ENCODE measurements around the gene PHKG2.

DNA sequence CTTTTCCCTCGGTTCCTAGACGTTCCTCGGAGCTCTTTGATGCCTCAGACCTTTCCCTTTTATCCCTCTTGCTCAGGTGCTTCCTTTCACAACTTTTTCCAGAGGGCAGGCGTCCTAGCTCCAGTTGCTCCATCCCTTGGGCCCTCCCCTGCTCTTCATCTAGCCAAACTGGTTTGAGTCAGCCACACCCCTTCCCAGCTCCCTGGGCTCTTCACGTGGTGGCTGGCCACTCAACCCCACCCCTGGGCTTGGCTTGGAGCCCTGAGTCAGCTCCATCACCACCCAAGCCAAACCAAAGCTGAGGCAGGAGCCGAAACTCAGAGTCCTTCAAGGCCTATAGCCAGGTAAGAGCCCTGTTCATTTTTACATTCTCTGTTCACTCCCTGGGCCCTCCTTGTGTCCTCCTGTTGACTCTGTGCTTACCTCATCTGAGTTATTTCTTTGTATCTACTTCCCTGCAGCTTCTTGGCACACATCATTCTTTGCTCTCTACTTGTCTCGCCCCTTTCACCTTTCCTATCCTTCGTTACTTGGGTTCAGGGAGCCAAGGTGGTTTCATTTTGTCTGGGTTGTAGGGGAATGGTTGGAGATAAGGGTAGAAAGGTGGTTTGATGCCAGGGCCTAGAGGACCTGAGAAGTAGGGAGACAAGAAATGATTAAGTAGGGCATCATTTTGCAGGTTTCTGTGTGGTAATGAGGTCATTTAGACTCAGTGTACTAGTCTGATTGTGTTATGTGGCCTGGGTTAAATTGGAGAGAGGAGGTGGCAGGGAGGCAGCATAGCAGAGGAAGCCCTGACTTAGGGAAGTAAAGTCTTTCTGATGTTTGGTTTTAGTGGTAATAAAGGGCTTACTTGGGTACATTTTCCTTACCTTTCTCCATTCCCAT, 7.6 kb upstream of the PHKG2 start:
- TF ChIP-seq POLR2A (IDR thresholded peaks at IDR 0.05): peak in 2 of 3 donors; percentile 66 to 74
- TF ChIP-seq, protein P1, sequence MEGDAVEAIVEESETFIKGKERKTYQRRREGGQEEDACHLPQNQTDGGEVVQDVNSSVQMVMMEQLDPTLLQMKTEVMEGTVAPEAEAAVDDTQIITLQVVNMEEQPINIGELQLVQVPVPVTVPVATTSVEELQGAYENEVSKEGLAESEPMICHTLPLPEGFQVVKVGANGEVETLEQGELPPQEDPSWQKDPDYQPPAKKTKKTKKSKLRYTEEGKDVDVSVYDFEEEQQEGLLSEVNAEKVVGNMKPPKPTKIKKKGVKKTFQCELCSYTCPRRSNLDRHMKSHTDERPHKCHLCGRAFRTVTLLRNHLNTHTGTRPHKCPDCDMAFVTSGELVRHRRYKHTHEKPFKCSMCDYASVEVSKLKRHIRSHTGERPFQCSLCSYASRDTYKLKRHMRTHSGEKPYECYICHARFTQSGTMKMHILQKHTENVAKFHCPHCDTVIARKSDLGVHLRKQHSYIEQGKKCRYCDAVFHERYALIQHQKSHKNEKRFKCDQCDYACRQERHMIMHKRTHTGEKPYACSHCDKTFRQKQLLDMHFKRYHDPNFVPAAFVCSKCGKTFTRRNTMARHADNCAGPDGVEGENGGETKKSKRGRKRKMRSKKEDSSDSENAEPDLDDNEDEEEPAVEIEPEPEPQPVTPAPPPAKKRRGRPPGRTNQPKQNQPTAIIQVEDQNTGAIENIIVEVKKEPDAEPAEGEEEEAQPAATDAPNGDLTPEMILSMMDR (IDR thresholded peaks at IDR 0.05): no peak

Data from body of pancreas (tissue), 4 donors.